ENCODE data around the gene SMTNL2.

- no peak for TF ChIP-seq MYC (IDR thresholded peaks at IDR 0.05; ENCODE audit: low read depth, low read length)
- no peak for TF ChIP-seq CTCF (IDR thresholded peaks at IDR 0.05; ENCODE audit: low read depth, low read length)
- no peak for TF ChIP-seq POLR2A (IDR thresholded peaks at IDR 0.05; ENCODE audit: extremely low read depth, insufficient read length)
Measured at GRCh38 chr17:4588898-4589625, 4.7 kb downstream of the SMTNL2 start.

Measured in NB4 (cell line).